Measurements from ENCODE around the gene STMN1.
"Not testable (repeated sequence)": the region's sequence is repeated elsewhere in the genome, so short reads cannot be mapped to it uniquely, and the experiment has no call there.

STMN1 gene

DNA sequence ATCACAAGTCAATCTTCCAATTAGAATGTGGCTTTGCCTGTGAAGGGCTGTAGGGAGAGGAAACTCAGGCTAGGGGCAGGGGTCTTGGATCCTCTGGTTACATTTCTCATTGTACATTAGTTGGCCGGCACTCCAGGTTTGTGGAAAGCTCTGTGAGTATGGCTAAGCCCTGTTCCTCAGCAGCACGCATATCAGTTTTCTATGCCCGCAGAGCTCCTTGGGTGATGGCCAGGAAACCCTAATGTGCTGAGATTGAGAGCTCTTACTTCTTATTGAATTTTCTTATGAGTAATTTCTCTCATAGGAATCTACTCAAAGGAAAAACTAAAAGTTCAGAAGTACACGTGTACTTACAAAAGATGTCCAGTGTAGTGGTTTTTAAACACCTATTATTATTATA is 30.7 kb upstream of the STMN1 start:
- Histone ChIP-seq H3K36me3 (ENCODE audit: insufficient read depth) (no peaks in the 10 kb centered on the region), H3K4me3 (IDR thresholded peaks at IDR 0.05; ENCODE audit: insufficient read depth, low read depth, low read length) (no peak overlapping the region), H3K9ac (no peak overlapping the region), H3K79me2 (ENCODE audit: insufficient read depth, low read depth) (no peaks in the 10 kb centered on the region), H3K27ac (no peak overlapping the region), H3K4me1 (ENCODE audit: low read depth, poor library complexity, severe bottlenecking) (peaks cover 13% of the 10 kb centered on the region), H3K27me3 (ENCODE audit: insufficient read depth, low read depth) (no peaks in the 10 kb centered on the region), H4K20me1 (ENCODE audit: insufficient read depth) (no peaks in the 10 kb centered on the region), H3K4me2 (no peak overlapping the region), H2AFZ (ENCODE audit: low read depth) (no peak overlapping the region)
- TF ChIP-seq, protein P1, sequence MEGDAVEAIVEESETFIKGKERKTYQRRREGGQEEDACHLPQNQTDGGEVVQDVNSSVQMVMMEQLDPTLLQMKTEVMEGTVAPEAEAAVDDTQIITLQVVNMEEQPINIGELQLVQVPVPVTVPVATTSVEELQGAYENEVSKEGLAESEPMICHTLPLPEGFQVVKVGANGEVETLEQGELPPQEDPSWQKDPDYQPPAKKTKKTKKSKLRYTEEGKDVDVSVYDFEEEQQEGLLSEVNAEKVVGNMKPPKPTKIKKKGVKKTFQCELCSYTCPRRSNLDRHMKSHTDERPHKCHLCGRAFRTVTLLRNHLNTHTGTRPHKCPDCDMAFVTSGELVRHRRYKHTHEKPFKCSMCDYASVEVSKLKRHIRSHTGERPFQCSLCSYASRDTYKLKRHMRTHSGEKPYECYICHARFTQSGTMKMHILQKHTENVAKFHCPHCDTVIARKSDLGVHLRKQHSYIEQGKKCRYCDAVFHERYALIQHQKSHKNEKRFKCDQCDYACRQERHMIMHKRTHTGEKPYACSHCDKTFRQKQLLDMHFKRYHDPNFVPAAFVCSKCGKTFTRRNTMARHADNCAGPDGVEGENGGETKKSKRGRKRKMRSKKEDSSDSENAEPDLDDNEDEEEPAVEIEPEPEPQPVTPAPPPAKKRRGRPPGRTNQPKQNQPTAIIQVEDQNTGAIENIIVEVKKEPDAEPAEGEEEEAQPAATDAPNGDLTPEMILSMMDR (conservative IDR thresholded peaks at IDR 0.05; ENCODE audit: low read depth, low read length), result no peak

DNA sequence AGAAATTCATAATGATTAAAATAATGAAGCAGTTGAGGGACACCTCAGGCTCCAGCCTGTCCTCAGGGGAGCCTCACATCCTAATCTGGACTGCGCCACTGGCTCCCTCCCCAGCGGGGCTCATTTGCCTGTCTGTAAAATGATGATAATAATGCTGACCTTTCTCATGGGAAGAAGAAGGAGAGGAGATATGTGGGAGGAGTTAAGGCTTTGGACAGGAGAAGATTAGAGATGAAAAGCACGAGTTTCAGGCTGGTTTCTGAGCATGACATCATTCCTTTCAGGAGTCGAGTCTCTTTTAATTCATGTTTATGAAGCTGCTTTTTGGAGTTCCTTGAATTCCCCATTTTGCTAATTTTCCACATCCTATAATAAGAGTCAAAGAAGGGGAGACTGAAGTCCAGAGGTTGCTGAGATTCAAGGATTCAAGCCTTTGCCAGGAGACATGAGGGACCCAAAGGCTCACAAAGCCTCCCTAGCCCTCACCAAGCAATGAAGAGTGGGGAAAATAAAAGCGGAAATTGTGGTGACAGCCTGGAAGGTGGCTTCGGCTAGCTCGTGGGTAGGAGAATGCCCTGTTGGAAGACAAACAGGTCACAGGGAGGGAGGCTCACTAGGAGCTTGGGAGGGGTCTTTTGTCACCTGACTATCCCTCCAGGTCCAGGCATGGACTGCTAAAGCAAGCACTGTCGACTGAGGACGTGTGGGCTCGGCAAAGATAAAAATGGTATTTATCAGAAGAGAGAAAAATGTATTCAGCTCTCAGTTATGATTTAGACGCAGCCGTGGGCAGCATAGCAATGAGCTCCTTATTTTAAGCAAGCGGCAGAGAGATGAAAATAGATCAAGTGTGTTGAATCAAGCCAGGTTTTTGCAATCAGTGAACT is 27.5 kb upstream of the STMN1 start:
- H3K36me3 ChIP-seq (ENCODE audit: insufficient read depth), result no peaks in the 10 kb centered on the region
- TF ChIP-seq, protein P1 (conservative IDR thresholded peaks at IDR 0.05; ENCODE audit: low read depth, low read length), result no peak
- H3K4me1 ChIP-seq (ENCODE audit: low read depth, poor library complexity, severe bottlenecking), result peaks cover 13% of the 10 kb centered on the region
- H3K4me2 ChIP-seq, result peak overlapping the region; percentile 6; the same call in 1 of the 2 replicates
- H3K79me2 ChIP-seq (ENCODE audit: insufficient read depth, low read depth), result no peaks in the 10 kb centered on the region
- H3K27me3 ChIP-seq (ENCODE audit: insufficient read depth, low read depth), result no peaks in the 10 kb centered on the region
- no peaks in the 10 kb centered on the region for H4K20me1 ChIP-seq (ENCODE audit: insufficient read depth)
- H3K9ac ChIP-seq, result no peak overlapping the region
- no peak overlapping the region for H3K27ac ChIP-seq
- no peak overlapping the region for H3K4me3 ChIP-seq (IDR thresholded peaks at IDR 0.05; ENCODE audit: insufficient read depth, low read depth, low read length)
- no peak overlapping the region for H2AFZ ChIP-seq (ENCODE audit: low read depth)

DNA sequence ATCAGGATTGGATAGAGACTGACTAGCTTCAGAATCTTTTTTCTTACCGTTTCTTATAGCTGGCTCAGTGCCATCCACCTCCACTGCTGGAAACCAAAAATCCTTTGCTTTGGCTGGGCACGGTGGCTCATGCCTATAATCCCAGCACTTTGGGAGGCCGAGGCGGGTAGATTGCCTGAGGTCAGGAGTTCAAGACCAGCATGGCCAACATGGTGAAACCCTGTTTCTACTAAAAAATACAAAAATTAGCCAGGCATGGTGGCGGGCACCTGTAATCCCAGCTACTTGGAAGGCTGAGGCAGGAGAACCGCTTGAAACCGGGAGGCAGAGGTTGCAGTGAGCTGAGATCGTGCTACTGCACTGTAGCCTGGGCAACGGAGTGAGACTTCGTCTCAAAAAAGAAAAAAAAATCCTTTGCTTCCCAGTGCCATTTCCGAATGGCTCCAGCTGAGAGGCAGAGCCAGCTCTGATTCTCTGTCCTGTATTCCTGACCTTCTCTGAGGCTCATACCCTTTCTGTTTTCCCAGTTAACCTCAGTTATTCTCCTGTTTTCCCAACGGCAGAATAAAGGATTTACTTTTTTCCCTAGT is 26.7 kb upstream of the STMN1 start:
- not testable (repeated sequence) for H3K9ac ChIP-seq

DNA sequence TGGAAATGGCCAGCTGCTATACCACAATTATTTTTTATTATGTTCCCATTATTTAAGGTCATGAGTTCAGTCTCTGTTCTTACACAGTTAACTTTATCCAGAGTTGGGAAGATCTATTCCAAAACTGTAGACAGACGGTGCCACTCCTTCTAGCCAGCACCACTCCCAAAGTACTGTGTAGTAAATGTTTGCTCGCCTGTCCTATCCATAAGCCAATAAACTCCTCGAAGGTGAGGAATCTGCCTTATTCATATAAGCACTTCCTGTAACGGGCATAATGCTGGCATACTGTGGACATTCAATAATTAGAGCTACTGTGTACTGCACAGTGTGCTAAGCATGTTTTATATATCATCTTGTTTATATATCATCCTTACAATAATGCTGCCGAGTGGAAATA is 26.1 kb upstream of the STMN1 start:
- H3K27me3 ChIP-seq (ENCODE audit: insufficient read depth, low read depth), result no peaks in the 10 kb centered on the region
- H3K4me2 ChIP-seq, result no peak overlapping the region
- H4K20me1 ChIP-seq (ENCODE audit: insufficient read depth), result no peaks in the 10 kb centered on the region
- H3K27ac ChIP-seq, result no peak overlapping the region
- H3K9ac ChIP-seq, result no peak overlapping the region
- no peaks in the 10 kb centered on the region for H3K36me3 ChIP-seq (ENCODE audit: insufficient read depth)
- TF ChIP-seq, protein P1 (conservative IDR thresholded peaks at IDR 0.05; ENCODE audit: low read depth, low read length), result no peak
- H3K4me1 ChIP-seq (ENCODE audit: low read depth, poor library complexity, severe bottlenecking), result peaks cover 13% of the 10 kb centered on the region
- no peak overlapping the region for H3K4me3 ChIP-seq (IDR thresholded peaks at IDR 0.05; ENCODE audit: insufficient read depth, low read depth, low read length)
- no peak overlapping the region for H2AFZ ChIP-seq (ENCODE audit: low read depth)
- H3K79me2 ChIP-seq (ENCODE audit: insufficient read depth, low read depth), result no peaks in the 10 kb centered on the region

More for the DNA sequence above, 26.7 kb upstream of the STMN1 start:
- not testable (repeated sequence) for H3K79me2 ChIP-seq (ENCODE audit: insufficient read depth, low read depth); H3K4me3 ChIP-seq (IDR thresholded peaks at IDR 0.05; ENCODE audit: insufficient read depth, low read depth, low read length); H3K27me3 ChIP-seq (ENCODE audit: insufficient read depth, low read depth); H4K20me1 ChIP-seq (ENCODE audit: insufficient read depth); H2AFZ ChIP-seq (ENCODE audit: low read depth); H3K27ac ChIP-seq; H3K36me3 ChIP-seq (ENCODE audit: insufficient read depth); H3K4me2 ChIP-seq
- peaks cover 13% of the 10 kb centered on the region for H3K4me1 ChIP-seq (ENCODE audit: low read depth, poor library complexity, severe bottlenecking)

DNA sequence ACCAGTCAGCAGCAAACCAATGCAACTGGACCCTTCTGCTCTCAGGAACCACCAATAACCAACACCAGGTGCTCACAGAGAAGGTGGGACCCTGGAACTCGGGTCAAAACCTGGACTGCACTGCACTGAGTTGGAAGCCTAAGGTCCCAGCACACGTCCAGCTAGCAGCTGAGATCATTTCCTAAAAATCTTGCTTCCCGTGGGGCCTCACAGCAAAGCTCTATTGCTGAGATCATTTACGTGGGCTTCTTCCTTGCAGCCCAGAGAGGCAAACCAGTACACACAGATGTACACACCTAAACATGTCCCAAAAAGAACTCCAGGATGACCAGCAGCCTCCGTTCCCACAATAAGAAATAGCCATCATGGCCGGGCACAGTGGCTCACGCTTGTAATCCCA is 22.8 kb upstream of the STMN1 start:
- Histone ChIP-seq H3K27me3 (ENCODE audit: insufficient read depth, low read depth) (no peaks in the 10 kb centered on the region), H4K20me1 (ENCODE audit: insufficient read depth) (no peaks in the 10 kb centered on the region), H3K36me3 (ENCODE audit: insufficient read depth) (no peaks in the 10 kb centered on the region), H2AFZ (ENCODE audit: low read depth) (no peak overlapping the region), H3K4me1 (ENCODE audit: low read depth, poor library complexity, severe bottlenecking) (peaks cover 12% of the 10 kb centered on the region), H3K79me2 (ENCODE audit: insufficient read depth, low read depth) (no peaks in the 10 kb centered on the region), H3K4me2 (no peak overlapping the region), H3K4me3 (IDR thresholded peaks at IDR 0.05; ENCODE audit: insufficient read depth, low read depth, low read length) (no peak overlapping the region), H3K9ac (no peak overlapping the region), H3K27ac (no peak overlapping the region)
- TF ChIP-seq, protein P1 (conservative IDR thresholded peaks at IDR 0.05; ENCODE audit: low read depth, low read length), result no peak

Measured in KMS-11 (cell line).